ENCODE results near the gene MBNL2. TPM values are rescaled to one million over a fixed set of nuclear protein-coding genes. Genes with fewer than 3 reads are reported as not detected.
A peak's percentile ranks its signal among the peaks of the same experiment; 100 is the strongest.

The MBNL2 gene
- total and polyA plus RNA-seq, 2 of the 13 experiments (the other 11 are each of a cell fraction or from before 2014, with no cell fraction given) = 30.8 to 59.0 TPM

GRCh38 chr13:97308735-97309429 lies 86.7 kb downstream of the MBNL2 start (continued):
- TF ChIP-seq ZFP91 (CRISPR knock-in tag; IDR thresholded peaks at IDR 0.05; ENCODE audit: borderline replicate concordance) (no peak), U2AF1 (optimal IDR thresholded peaks at IDR 0.05; ENCODE audit: low read depth, low read length) (peak; percentile 43), CSRNP1 (CRISPR knock-in tag; IDR thresholded peaks at IDR 0.05) (0 out of 2 replicates have a peak, but pooled peaks have one; percentile 6), NKX3-1 (CRISPR knock-in tag; IDR thresholded peaks at IDR 0.05) (no peak), ZNF607 (CRISPR knock-in tag; IDR thresholded peaks at IDR 0.05; ENCODE audit: borderline replicate concordance) (no peak), MYC (CRISPR knock-in tag; IDR thresholded peaks at IDR 0.05; ENCODE audit: borderline replicate concordance) (no peak), NCOA2 (CRISPR knock-in tag; IDR thresholded peaks at IDR 0.05) (peak; percentile 34; the same call in 1 of the 2 replicates), ZNF547 (CRISPR knock-in tag; IDR thresholded peaks at IDR 0.05) (no peak), ZNF484 (CRISPR knock-in tag; IDR thresholded peaks at IDR 0.05; ENCODE audit: borderline replicate concordance, low read depth) (no peak), SRF (IDR thresholded peaks at IDR 0.05; ENCODE audit: low read depth, low read length) (no peak), ATF3 (CRISPR knock-in tag; IDR thresholded peaks at IDR 0.05) (0 out of 2 replicates have a peak, but pooled peaks have one; percentile 33), ZNF101 (CRISPR knock-in tag; IDR thresholded peaks at IDR 0.05; ENCODE audit: borderline replicate concordance, low read depth) (no peak), ISX (CRISPR knock-in tag; conservative IDR thresholded peaks at IDR 0.05) (no peak)
